B cell (primary cell): ENCODE measurements around the gene XPC. TPM values are rescaled to one million over a fixed set of nuclear protein-coding genes. Genes with fewer than 3 reads are reported as not detected.

Experiments
- ATAC-seq: fragments of 200-7000 bp; cut with Tn5 transposase; one replicate; pipeline ENCODE4 v1.10.0; 2021; ENCODE audit warnings: low read depth, mild to moderate bottlenecking, moderate number of reproducible peaks, moderate library complexity
- CTCF ChIA-PET: fragments of 350-600 bp; sonication (Branson Sonifier 250); formaldehyde crosslinking; loops from one replicate; lab custom pipeline; 2021; ENCODE audit warnings: antibody characterized with exemption, inconsistent platforms; lab: Charles Lee
- POLR2A ChIA-PET: fragments of 350-600 bp; sonication (Branson Sonifier 250); formaldehyde crosslinking; loops from one replicate; lab custom pipeline; 2021; ENCODE audit warnings: antibody characterized with exemption; lab: Charles Lee
- DNase-seq: peaks from one replicate; pipeline ENCODE4 v3.0.0; 2013
- H2AFZ ChIP-seq: 2 replicates; pipeline ENCODE4 v1.6.1; 2012; ENCODE audit warnings: mild to moderate bottlenecking, low read depth, low read length; ENCODE audit not compliant: insufficient read depth, poor library complexity, severe bottlenecking
- H3K27ac ChIP-seq, 2 donors: 1 replicate in 1 of 2; 2 replicates in 1 of 2; pipeline ENCODE4 v1.5.1; 2012 to 2013; ENCODE audit warnings: low read length in 2 of 2, mild to moderate bottlenecking in 2 of 2, moderate library complexity in 1 of 2
- H3K27me3 ChIP-seq, 4 experiments: fragments of 200-600 bp in 1 of 4; sonication (generic) in 1 of 4; replicated peaks in 1 of 4; 1 replicate in 2 of 4; 2 replicates in 2 of 4; pipeline versions ENCODE4 v1.6.1 to v1.7.0; 2013 to 2016; ENCODE audit warnings: low read length in 3 of 4, mild to moderate bottlenecking in 2 of 4, mixed read lengths in 1 of 4, moderate library complexity in 1 of 4; ENCODE audit not compliant: insufficient read depth in 4 of 4, control insufficient read depth in 3 of 4; ENCODE audit errors: control extremely low read depth in 1 of 4
- H3K36me3 ChIP-seq, 2 experiments: replicated peaks in 1 of 2; 1 replicate in 1 of 2; 2 replicates in 1 of 2; pipeline versions ENCODE4 v1.6.1 to v1.7.1; 2013; ENCODE audit warnings: low read length in 1 of 2; ENCODE audit not compliant: insufficient read depth in 2 of 2, control insufficient read depth in 1 of 2; ENCODE audit errors: control extremely low read depth in 1 of 2, extremely low read depth in 1 of 2
- H3K4me1 ChIP-seq, 2 donors: fragments of 200-600 bp in 1 of 2; sonication (generic) in 1 of 2; 1 replicate in 1 of 2; 2 replicates in 1 of 2; pipeline versions ENCODE4 v1.5.1 to v1.6.1; 2013 to 2017; ENCODE audit warnings: low read length in 2 of 2; ENCODE audit not compliant: control insufficient read depth in 2 of 2, insufficient read depth in 2 of 2
- H3K4me2 ChIP-seq: replicated peaks from 2 replicates; pipeline ENCODE3; 2012; ENCODE audit warnings: mild to moderate bottlenecking, low read depth, low read length; ENCODE audit not compliant: poor library complexity, severe bottlenecking
- H3K4me3 ChIP-seq, 5 experiments: fragments of 200-600 bp in 1 of 5; sonication (generic) in 1 of 5; 1 replicate in 3 of 5; 2 replicates in 2 of 5; pipeline versions ENCODE4 v1.5.1 to v1.7.0; 2011 to 2016; ENCODE audit warnings: low read length in 4 of 5, mild to moderate bottlenecking in 4 of 5, low read depth in 2 of 5, control low read depth in 1 of 5, moderate library complexity in 1 of 5; ENCODE audit not compliant: insufficient read depth in 1 of 5; ENCODE audit errors: control extremely low read depth in 1 of 5, extremely low read depth in 1 of 5
- H3K79me2 ChIP-seq: fragments of 200-600 bp; sonication (generic); one replicate; pipeline ENCODE4 v1.6.0; 2016; ENCODE audit warnings: low read length; ENCODE audit not compliant: control insufficient read depth, insufficient read depth
- H3K9ac ChIP-seq: fragments of 200-600 bp; sonication (generic); 2 replicates; pipeline ENCODE4 v1.6.1; 2017; ENCODE audit warnings: mild to moderate bottlenecking, low read length, moderate library complexity
- H3K9me3 ChIP-seq, 3 donors: one replicate each; pipeline versions ENCODE4 v1.6.1 to v1.7.1; 2013; ENCODE audit warnings: low read length in 2 of 3; ENCODE audit not compliant: control insufficient read depth in 2 of 3, insufficient read depth in 1 of 3; ENCODE audit errors: control extremely low read depth in 1 of 3
- H4K20me1 ChIP-seq: 2 replicates; pipeline ENCODE4 v1.6.0; 2012; ENCODE audit warnings: mild to moderate bottlenecking, low read length; ENCODE audit not compliant: insufficient read depth, control insufficient read depth, poor library complexity, severe bottlenecking
- H3K27ac Mint-ChIP-seq: one replicate; pipeline ENCODE4 v1.8.0; 2021; ENCODE audit warnings: mixed read lengths
- H3K27me3 Mint-ChIP-seq: one replicate; pipeline ENCODE4 v1.8.0; 2021; ENCODE audit warnings: mixed read lengths
- H3K4me1 Mint-ChIP-seq: one replicate; pipeline ENCODE4 v1.8.0; 2021; ENCODE audit warnings: mixed read lengths
- H3K4me3 Mint-ChIP-seq: one replicate; pipeline ENCODE4 v1.8.0; 2021; ENCODE audit warnings: mixed read lengths
- H3K9me3 Mint-ChIP-seq: one replicate; pipeline ENCODE4 v1.8.0; 2022; ENCODE audit warnings: mixed read lengths; ENCODE audit not compliant: insufficient read depth
- EZH2 ChIP-seq: IDR thresholded peaks from 2 replicates; pipeline ENCODE4 v1.6.1; 2012; ENCODE audit warnings: borderline replicate concordance, low read depth, mild to moderate bottlenecking, moderate library complexity, low read length; ENCODE audit not compliant: insufficient read depth, poor library complexity, severe bottlenecking
- WGBS: methylation state at CpG from one replicate; pipeline ENCODE4 v1.1.5; 2013; ENCODE audit warnings: missing lambda C conversion rate; ENCODE audit not compliant: insufficient coverage; 5-methylcytosine and 5-hydroxymethylcytosine counted together
- intact Hi-C: fragments of 100-400 bp; cut with micrococcal nuclease; formaldehyde crosslinking; loops from one replicate; pipeline ENCODE4 v1.10.0; 2022
- polyA plus RNA-seq: library from polyadenylated mRNA; depleted of rRNA; stranded (reverse); fragments of >200 nt; gene quantifications from 2 replicates; pipeline ENCODE4 v1.2.3, GENCODE V29; 2012
- total RNA-seq, 2 donors: library from RNA; stranded (reverse); fragments of 120-200 nt in 1 of 2; gene quantifications; 1 replicate in 1 of 2; 2 replicates in 1 of 2; pipeline versions ENCODE4 v1.2.3 to v1.2.4, GENCODE V29; 2013 to 2022
- TF ChIP-seq, protein P1 (sequence below): fragments of 200-600 bp; IDR thresholded peaks from one replicate; pipeline ENCODE4 v1.8.0; 2022; ENCODE audit warnings: antibody characterized with exemption, mild to moderate bottlenecking

The XPC gene
- total and polyA plus RNA-seq, 2 donors (not counting 1 experiment from before 2014, with no cell fraction given), result 22.5 to 67.6 TPM

GRCh38 chr3:14183015-14183577 is 4.7 kb upstream of the XPC start:
- Histone ChIP-seq H2AFZ (no peak overlapping the region), H4K20me1 (peaks cover 7% of the 10 kb centered on the region), H3K27me3 (no peaks in the 10 kb centered on the region), H3K4me2 (no peak overlapping the region), H3K9me3 (no peaks in the 10 kb centered on the region), H3K9ac (no peak overlapping the region), H3K79me2 (peaks cover 22% of the 10 kb centered on the region), H3K4me3 (no peak overlapping the region), H3K27ac (no peak overlapping the region), H3K36me3 (peaks cover 15 to 50% of the 10 kb centered on the region in 2 experiments), H3K4me1 (peaks cover 6 to 8% of the 10 kb centered on the region in 2 donors)
- Mint-ChIP-seq H3K27ac (no peak overlapping the region), H3K4me1 (peaks cover 34% of the 10 kb centered on the region), H3K27me3 (no peaks in the 10 kb centered on the region), H3K4me3 (no peak overlapping the region), H3K9me3 (no peaks in the 10 kb centered on the region)
- intact Hi-C loops, result no loop called here
- TF ChIP-seq, protein P1, sequence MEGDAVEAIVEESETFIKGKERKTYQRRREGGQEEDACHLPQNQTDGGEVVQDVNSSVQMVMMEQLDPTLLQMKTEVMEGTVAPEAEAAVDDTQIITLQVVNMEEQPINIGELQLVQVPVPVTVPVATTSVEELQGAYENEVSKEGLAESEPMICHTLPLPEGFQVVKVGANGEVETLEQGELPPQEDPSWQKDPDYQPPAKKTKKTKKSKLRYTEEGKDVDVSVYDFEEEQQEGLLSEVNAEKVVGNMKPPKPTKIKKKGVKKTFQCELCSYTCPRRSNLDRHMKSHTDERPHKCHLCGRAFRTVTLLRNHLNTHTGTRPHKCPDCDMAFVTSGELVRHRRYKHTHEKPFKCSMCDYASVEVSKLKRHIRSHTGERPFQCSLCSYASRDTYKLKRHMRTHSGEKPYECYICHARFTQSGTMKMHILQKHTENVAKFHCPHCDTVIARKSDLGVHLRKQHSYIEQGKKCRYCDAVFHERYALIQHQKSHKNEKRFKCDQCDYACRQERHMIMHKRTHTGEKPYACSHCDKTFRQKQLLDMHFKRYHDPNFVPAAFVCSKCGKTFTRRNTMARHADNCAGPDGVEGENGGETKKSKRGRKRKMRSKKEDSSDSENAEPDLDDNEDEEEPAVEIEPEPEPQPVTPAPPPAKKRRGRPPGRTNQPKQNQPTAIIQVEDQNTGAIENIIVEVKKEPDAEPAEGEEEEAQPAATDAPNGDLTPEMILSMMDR, result no peak
- TF ChIP-seq EZH2, result no peak
- CTCF ChIA-PET, result interaction anchor here (0.7 to 1.4 kb wide), 4 partner anchors 15 to 465 kb away, joined by 3 read pairs; no protein-coding TSS in a partner anchor
- ATAC-seq (no peak), DNase-seq (no peak)
- 50% methylated on average over 1 of the region's 2 CpGs for WGBS
- POLR2A ChIA-PET, result interaction anchor here (1.2 kb wide), 1 partner anchor 468 kb away, joined by 3 read pairs; the partner anchor contains the start of gene CCDC174

- no peaks in the 10 kb centered on the region for H3K27me3 Mint-ChIP-seq
- no peaks in the 10 kb centered on the region for H3K27me3 ChIP-seq
- no peak overlapping the region for H3K27ac Mint-ChIP-seq
- TF ChIP-seq EZH2, result no peak
- TF ChIP-seq, protein P1, result no peak
- H3K4me2 ChIP-seq, result no peak overlapping the region
- H4K20me1 ChIP-seq, result no peaks in the 10 kb centered on the region
- ATAC-seq, result no peak
- H3K9me3 ChIP-seq, result no peaks in the 10 kb centered on the region
- peaks cover 14 to 37% of the 10 kb centered on the region in 2 experiments for H3K36me3 ChIP-seq
- no peaks in the 10 kb centered on the region for H3K9me3 Mint-ChIP-seq
- DNase-seq, result no peak
- H3K4me1 ChIP-seq, result peaks cover 21 to 23% of the 10 kb centered on the region in 2 donors
- no peak overlapping the region for H3K9ac ChIP-seq
- no peak overlapping the region for H3K4me3 ChIP-seq
- WGBS, result no CpG with 5 or more reads among the region's 3 CpGs
- H3K4me1 Mint-ChIP-seq, result peaks cover 46% of the 10 kb centered on the region
- no peak overlapping the region for H3K4me3 Mint-ChIP-seq
- H2AFZ ChIP-seq, result no peak overlapping the region
- no peak overlapping the region for H3K27ac ChIP-seq
- H3K79me2 ChIP-seq, result peaks cover 30% of the 10 kb centered on the region
- CTCF ChIA-PET, result interaction anchor here (1.4 kb wide), 1 partner anchor 22 kb away, joined by 3 read pairs; no protein-coding TSS in a partner anchor
- POLR2A ChIA-PET, result no interaction called here
- intact Hi-C loops, result no loop called here
Measured at GRCh38 chr3:14181253-14181652, 2.9 kb upstream of the XPC start.
